GM12864 (cell line): Measurements from ENCODE around the gene ZNF460.
"Not testable (repeated sequence)": the region's sequence is repeated elsewhere in the genome, so short reads cannot be mapped to it uniquely, and the experiment has no call there.

ENCODE experiments used
- DNase-seq: peaks from one replicate; pipeline ENCODE4 v3.0.0-alpha.2; 2011; ENCODE audit warnings: low read depth
- H3K4me3 ChIP-seq: 2 replicates; pipeline ENCODE4 v1.5.1; 2011; ENCODE audit warnings: mild to moderate bottlenecking, low read depth, low read length, control low read depth
- CTCF ChIP-seq: IDR thresholded peaks from 2 replicates; pipeline ENCODE4 v1.5.1; 2011; ENCODE audit warnings: low read depth, mild to moderate bottlenecking, moderate library complexity, low read length, control low read depth, inconsistent platforms; ENCODE audit errors: missing control alignments

The ZNF460 gene

GRCh38 chr19:57242821-57243220, 37.5 kb upstream of the ZNF460 start:
- no peak overlapping the region for H3K4me3 ChIP-seq
- no peak for DNase-seq
- TF ChIP-seq CTCF = no peak

- TF ChIP-seq CTCF = no peak
- DNase-seq = no peak
These were observed 35.8 kb upstream of the ZNF460 start for GRCh38 chr19:57244513-57244912.

GRCh38 chr19:57245066-57245465, 35.2 kb upstream of the ZNF460 start:
- no peak for TF ChIP-seq CTCF
- no peak for DNase-seq
- no peak overlapping the region for H3K4me3 ChIP-seq

More at GRCh38 chr19:57244513-57244912, 35.8 kb upstream of the ZNF460 start:
- H3K4me3 ChIP-seq = no peak overlapping the region

- no peak overlapping the region for H3K4me3 ChIP-seq
- no peak for DNase-seq
- no peak for TF ChIP-seq CTCF
These were observed 34.3 kb upstream of the ZNF460 start for GRCh38 chr19:57245959-57246358.

- H3K4me3 ChIP-seq = no peak overlapping the region
- TF ChIP-seq CTCF = no peak
- no peak for DNase-seq
These were observed 31.6 kb upstream of the ZNF460 start for GRCh38 chr19:57248646-57249045.

GRCh38 chr19:57249329-57249728, 31.0 kb upstream of the ZNF460 start:
- no peak overlapping the region for H3K4me3 ChIP-seq
- DNase-seq = no peak
- TF ChIP-seq CTCF = no peak

- not testable (repeated sequence) for DNase-seq, H3K4me3 ChIP-seq
These were observed 26.5 kb upstream of the ZNF460 start for GRCh38 chr19:57253767-57254166.

GRCh38 chr19:57262044-57262443, 18.2 kb upstream of the ZNF460 start:
- no peak overlapping the region for H3K4me3 ChIP-seq
- DNase-seq = no peak
- TF ChIP-seq CTCF = no peak
